Brain pericyte (primary cell): ENCODE results near the gene CRLF1.
"Not testable (repeated sequence)": the region's sequence is repeated elsewhere in the genome, so short reads cannot be mapped to it uniquely, and the experiment has no call there.

Experiments used
- DNase-seq: peaks from one replicate; pipeline ENCODE4 v3.0.0-alpha.2; 2012; ENCODE audit warnings: low read depth, low spot score

Gene CRLF1

DNA sequence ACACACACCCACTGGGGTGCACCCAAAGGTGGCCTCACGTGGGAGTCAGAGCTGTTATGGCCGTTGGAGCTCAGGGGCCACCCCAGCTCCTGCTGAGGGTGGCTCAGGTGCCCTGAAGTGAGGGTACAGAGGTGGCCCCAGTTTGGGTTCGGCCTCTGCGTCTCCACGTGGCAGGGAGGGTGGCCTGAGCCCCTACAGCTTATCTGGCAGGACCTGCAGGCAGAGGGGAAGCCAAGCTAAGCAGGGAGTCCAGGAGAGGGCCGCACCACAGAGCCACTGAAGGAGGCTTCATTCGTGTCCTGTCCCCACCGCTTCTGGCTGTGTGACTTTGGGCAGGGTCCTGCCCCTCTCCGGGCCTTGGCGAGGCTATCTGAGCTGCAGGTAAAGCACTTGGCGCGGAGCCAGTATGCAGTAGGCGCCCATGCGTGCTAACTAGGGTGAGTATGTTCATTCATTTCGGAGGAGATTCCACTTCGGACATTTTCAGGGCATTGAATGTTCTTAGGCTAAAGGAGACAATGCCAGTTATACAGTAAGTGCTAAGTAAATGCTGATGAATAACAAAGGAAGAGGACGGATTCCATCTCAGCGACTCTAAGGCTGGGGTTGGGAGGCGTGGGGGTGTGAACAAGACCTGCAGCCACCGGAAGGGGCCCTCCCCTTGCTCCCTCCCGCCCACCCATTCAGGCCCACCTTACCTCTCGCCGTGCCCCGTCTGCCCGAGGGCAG lies 13.1 kb downstream of the CRLF1 start:
- no peak for DNase-seq

DNA sequence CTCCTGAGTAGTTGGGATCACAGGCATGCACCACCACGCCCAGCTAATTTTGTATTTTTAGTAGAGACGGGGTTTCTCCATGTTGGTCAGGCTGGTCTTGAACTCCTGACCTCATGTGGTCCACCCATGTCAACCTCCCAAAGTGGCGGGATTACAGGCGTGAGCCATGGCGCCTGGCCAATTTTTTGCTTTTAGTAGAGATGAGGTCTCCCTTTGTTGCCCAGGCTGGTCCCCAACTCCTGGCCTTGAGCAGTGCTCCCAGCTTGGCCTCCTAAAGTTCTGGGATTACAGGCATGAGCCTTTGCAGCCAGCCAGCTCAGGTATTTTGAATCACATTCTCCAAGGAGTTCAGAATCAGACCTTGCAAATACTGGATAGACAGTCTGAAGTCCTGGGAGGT lies 13.9 kb downstream of the CRLF1 start:
- DNase-seq, result not testable (repeated sequence)

DNA sequence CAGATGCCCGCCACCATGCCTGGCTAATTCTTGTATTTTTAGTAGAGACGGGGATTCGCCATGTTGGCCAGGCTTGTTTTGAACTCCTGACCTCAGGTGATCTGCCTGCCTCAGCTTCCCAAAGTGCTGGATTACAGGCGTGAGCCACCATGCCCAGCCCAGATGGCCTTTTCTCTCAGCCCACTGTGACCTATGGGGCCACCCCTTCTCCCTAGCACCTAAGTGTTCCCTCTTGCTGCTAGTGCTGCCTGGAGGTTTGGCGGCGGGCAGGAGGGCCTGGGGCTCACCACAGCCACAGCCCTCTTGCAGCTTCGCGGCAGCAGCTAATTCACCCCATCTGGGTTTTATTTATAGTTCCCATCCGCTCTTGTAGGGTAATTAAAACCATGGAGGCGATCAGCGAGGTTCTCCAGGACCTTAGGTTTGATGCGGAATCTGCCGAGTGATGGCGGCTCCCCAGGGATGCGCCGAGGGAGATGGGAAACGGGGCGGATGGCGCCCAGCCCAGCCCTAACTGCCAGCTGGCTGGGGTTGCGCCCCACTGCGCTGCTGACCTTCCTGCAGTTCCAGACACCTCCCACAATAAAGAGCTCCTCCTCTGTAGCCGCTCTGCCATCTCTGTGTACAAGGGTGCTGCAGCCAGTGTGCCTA lies 14.7 kb downstream of the CRLF1 start:
- peak; percentile 54 for DNase-seq

DNA sequence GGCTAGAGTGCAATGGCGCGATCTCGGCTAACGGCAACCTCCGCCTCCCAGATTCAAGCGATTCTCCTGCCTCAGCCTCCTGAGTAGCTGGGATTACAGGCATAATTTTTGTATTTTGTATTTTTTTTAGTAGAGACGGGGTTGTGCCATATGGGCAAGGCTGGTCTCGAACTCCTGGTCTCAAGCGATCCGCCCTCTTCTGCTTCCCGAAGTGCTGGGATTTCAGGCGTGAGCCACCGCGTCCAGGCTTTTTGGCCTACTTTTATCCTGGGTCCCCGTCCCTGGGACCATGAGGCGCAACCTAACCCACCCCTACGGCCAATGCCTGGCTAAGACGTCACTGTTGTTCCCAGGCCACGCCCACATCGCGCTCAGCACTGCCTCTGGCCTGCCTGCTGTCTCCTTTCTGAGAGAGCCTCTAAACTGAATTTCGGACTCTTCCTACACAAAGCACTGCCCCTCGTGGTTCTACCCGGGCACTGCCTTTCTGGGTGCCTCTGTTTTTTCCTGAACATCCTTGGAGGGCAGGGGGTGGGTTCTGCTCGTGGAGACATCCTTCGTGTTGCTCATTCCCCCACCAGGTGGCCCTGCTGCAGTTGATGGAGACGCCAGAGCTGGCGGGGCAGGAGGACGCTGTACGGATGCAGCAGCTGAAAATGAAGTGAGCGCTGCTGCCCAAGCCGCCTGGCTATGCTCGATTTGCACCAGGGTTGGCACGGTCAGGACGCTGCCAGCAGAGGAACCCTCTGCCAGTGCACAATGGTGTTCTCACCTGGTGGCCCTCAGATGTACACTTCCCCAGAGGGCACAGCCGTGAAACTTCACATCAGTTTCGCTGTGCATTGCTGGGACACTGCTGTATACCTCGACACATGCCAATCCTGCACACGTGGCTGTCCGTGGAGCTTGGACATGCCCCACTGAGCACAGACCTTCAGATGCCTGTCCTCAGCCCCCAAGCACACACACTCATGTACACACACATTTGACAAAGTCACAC lies 16.0 kb downstream of the CRLF1 start:
- DNase-seq, result no peak

DNA sequence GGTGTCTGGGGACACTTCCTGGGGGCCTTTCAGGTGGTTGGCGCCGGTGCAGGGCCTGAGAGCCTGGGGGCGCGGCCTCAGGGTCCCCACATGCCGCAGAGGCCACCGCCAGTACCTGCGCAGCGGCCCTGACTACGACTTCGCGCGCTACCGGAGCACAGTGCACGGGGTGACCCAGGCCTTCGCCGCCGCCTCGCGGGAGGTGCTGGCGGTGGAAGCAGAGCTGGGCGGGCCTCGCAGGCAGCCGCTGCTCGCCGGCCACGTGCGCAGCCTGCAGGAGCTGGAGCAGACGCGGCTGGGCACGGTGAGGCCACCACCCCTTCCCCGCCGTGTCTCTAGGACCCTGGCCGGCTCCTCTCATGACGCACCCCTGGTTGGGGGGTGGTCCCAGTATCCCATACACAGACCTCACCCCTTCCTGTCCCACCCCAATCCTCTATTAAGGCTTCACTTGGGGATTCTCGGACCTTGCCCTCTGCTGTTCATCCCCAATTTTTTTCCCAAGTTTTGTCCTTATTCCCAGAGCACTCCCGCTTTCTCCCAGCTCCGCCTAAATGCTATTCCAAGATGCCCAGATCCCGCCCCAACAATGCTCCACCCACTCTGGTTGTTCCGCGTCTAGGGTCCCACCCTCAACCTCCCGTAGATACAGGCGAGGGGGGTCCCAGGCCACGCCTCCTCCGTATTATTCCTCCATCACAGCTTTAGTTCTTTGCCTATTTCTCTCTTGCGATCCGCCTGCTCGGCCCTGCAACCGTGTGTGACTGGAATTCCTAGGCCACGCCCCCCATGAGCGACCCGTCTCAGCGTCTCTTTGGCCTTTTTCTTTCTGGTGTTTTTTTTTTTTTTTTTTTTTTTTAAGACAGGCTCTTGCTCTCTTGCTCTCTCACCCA lies 17.0 kb downstream of the CRLF1 start:
- no peak for DNase-seq

DNA sequence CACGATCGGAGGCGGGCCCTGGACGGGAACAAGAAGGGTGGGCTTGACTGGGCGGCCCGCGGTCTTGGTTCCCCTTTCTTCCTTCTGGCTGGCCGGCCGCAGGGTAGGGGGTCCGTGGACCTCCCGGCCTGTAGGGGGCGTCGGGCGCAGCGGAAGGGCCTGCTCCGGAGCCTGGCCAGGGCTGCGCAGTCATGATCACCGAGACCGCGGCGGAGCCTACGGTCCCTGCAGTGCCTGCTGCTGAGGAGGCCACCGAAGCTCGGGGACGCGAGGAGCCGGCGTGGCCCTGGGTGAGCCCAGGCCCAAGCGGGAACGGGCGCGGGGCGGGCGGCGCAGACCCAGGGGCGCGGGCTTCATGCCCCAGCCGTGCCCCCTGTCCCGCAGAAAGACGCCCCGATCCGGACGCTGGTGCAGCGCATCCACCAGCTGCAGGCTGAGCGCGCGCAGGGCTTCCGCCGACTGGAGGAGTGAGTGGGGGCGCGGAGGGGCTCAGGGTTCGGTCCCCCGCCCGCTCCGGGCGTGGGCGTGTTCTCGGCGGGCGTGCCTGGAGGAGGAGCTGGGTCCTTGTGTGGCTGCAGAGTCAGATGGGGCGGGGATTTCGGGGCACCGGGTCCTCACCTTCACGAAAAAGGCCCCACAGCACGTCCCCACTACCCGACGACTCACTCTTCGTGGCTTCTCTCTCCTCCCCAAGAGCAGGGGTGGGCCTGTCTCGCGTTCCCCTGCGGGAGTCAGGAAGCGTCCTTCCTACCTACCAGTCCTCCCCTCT lies 17.8 kb downstream of the CRLF1 start, which contains the start of gene REX1BD:
Gene REX1BD (plus strand): TSS at position 188 of the 769 bp plus-strand sequence. CDS start 4 bp downstream, at position 192.
- no peak for DNase-seq

DNA sequence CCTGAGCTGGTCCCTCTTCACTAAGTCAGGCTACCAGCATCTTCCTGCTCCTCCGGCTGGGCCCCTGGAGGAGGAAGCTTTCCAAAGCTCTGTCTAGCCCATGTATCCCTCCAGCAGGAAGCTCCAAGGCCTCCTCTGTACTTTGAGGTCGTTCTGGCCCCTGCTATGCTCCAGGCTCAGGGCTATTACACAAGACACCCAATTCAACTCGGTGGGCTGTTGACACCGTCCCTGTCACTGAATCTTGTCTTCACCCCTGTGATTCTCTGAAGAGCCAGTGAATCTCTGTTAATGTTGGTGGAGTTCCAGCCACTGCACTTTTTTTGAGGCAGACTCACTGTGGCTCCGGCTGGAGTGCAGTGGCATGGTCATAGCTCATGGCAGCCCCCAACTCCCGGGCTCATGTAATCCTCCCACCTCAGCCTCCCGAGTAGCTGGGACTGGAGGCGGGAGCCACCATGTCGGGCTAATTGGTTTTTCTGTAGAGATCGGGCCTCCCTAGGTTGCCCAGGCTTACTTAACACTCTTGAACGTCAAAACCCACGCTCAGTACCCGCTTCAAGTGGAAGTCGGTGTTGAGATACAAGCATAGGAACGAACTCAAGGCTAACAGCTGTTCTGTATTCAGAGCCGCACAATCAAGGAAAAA lies 18.5 kb downstream of the CRLF1 start:
- no peak for DNase-seq

DNA sequence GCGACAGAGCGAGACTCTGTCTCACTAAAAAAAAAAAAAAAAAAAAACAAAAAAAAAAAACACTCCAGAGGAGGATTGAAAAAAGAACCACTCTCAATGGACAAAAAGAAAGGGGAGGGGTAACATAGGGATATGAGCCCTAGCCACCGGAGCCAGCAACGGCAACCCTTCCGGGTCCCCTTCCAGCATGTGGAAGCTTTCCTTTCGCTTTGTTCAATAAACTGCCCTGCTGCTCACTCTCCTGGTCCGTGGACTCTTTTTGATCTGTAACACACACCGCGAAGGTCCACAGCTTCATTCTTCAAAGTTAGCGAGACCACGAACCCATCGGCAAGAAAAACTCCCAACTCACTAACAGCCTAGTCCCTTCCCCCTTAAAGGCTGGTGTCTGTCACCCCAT lies 19.0 kb downstream of the CRLF1 start:
- DNase-seq, result no peak

DNA sequence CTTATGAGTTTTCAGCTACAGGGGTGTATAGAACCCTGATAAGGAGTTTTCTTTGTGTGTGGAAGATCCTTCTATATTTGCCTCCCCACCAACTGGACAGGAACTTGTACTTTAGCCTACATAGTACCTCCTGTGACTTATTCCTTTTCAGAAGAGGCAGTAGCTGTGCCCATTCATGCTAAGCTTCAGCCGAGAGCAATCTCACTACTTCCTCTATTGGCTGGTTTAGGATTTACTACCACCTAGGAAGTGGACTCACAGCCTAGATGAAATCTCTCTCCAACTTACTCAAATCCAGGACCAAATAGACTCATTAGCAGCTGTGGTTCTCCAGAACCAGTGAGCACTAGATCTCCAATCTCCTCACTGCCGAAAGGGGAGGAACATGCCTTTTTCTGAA lies 20.3 kb downstream of the CRLF1 start:
- no peak for DNase-seq

DNA sequence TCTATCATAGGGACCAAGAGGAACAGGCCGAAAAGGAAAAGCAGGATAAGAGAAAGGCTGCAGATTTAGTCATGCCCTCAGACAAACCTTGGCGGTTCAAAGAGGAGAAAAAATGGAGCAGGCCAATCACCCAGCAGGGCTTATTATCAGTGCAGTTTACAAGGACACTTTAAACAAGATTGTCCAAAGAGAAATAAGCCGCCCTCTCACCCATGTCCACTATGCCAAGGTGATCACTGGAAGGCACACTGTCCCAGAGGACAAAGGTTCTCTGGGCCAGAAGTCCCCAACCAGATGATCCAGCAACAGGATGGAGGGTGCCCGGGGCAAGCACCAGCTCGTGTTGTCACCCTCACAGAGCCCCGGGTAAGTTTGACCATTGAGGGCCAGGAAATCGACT lies 26.3 kb downstream of the CRLF1 start:
- DNase-seq, result no peak

DNA sequence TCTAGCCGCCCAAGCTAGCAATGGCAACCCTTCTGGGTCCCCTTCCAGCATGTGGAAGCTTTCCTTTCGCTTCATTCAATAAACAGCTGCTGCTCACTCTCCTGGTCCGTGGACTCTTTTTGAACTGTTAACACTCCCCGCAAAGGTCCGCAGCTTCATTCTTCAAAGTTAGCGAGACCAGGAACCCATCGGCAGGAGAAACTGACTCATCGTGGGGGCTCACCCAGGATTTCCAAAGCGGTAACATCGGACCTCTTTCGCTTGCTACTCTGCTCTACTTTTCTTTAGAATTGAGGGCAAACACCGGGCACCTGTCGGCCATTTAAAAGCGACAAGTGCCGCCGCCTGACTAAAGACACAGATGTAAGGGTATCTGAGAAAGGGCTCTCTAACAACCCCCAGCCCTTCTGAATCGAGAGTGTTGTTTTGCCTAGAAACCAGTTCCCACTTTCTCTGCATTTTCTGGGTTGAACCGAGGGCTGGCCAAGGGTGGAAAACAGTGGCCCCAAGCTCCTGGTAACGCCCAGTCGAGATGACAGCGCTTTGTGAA lies 29.2 kb downstream of the CRLF1 start:
- DNase-seq, result no peak

DNA sequence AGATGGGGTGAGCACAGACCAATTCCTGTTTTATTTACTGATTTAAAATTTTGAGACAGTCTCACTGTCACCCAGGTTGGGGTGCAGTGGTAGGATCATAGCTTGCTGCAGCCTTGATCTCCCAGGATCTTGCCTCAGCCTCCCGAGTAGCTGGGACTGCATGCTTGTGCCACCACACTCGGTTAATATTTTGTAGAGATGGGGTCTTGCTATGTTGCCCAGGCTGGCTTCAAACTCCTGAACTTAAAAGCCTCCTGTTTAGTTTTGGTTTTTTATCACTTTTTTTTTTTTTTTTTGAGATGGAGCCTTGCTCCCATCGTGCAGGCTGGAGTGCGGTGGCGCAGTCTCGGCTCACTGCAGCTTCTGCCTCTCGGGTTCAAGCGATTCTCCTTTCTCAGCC lies 30.2 kb downstream of the CRLF1 start:
- no peak for DNase-seq

DNA sequence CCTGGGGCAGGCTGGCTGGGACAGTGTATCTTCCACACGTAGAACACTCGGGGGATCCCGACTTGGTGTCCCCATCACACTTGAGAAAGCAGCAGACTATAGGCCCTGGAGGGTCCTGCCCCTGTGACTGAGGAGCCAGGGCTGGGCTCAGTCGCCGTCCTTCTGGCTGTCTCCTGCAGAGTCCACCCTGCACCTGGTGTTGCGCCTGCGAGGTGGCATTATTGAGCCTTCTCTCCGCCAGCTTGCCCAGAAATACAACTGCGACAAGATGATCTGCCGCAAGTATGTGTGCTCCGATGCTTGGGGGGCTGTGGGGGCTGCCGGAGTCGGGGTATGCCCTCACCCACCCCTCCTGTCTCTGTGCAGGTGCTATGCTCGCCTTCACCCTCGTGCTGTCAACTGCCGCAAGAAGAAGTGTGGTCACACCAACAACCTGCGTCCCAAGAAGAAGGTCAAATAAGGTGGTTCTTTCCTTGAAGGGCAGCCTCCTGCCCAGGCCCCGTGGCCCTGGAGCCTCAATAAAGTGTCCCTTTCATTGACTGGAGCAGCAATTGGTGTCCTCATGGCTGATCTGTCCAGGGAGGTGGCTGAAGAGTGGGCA lies 31.8 kb downstream of the CRLF1 start:
- no peak for DNase-seq

DNA sequence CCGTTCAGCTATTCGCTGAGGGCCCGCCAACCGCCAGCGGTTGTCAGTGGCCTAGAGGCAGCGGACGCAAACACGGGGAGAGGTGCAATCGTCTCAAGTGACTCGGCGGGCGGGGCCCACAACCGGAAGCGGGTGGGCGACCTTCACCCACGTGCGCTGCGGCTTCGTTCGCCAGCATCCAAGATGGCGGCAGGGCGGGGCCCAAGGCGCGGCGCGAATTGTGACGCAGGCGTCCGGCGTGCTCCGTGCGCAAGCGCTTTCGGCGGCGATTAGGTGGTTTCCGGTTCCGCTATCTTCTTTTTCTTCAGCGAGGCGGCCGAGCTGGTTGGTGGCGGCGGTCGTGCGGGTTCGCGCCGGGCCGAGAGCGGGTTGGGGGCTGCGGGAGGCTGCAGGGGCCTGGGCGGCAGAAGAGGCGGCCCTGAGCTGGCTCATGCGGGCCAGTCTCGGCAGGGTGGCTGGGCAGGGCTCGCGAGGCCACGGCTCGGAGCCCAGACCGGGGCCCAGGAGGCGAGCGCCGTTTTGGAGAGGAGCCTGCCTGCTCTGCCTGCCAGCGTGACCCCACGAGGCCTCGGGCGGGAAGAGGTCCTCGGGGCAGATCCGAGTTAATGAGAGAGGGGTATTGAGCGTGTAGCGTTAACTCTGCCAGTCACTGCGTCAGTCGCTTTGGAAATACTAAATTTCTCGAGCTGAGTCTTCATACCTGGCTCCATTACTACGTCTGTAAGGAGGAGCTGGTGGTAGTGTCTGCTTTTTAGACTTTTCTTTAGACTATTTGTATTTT lies 34.8 kb downstream of the CRLF1 start, which contains the start of gene UBA52:
Gene UBA52 (plus strand): TSS at position 294 of the 781 bp plus-strand sequence. CDS start 1,444 bp downstream, outside the sequence.
- peak; percentile 93 for DNase-seq

DNA sequence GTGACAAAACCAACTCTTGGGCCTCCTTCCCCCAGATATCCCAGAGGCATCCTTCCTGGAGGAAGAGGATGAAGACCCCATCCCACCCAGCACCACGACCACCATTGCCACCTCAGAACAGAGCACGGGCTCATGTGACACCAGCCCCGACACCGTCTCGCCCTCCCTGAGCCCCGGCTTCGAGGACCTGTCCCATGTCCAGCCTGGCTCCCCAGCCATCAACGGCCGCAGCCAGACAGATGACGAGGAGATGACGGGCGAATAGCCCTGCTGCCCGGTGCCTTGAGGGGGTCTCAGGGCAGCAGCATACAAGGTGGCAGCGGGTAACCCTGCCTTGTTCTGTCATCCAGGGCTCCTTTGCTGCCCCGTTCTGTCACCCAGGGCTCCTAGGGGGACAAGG lies 38.2 kb downstream of the CRLF1 start:
- DNase-seq, result no peak

DNA sequence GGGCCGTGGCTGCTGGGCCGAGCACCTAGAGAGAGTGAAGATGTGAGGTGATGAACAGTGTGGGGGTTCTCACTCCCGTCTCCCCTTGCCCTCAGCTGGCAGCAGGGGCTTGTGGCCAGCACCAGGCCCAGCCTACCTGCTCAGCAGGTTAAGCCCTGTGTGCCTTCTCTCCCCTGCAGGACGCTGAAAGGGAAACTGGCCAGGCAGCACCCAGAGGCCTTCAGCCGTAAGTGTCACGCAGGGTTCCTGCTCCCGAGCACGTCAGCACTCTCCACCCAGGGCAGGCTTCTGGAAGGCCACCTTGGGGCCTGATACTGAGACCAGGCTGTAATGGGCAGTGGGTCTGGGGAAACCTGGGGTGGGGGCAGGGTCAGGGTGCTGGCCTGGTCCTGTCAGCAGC lies 39.6 kb downstream of the CRLF1 start:
- no peak for DNase-seq

DNA sequence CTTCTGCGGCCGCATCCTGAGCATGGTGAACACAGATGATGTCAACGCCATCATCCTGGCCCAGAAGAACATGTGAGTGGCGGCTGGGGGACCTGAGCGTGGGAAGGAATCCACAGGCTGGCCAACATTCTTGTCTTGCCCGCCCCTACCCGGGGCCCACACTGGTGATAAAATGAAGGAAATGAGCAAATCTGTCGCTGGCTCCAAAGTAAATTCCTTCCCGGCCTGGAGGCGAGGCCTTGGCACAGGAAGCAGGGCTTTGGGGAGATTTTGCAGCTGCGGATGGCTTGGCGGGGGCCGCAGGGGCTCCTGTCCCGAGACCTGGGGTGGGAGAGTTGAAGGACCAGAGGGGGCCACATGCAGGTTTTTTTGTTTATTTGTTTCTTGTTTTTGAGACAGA lies 44.5 kb downstream of the CRLF1 start:
- DNase-seq, result no peak

DNA sequence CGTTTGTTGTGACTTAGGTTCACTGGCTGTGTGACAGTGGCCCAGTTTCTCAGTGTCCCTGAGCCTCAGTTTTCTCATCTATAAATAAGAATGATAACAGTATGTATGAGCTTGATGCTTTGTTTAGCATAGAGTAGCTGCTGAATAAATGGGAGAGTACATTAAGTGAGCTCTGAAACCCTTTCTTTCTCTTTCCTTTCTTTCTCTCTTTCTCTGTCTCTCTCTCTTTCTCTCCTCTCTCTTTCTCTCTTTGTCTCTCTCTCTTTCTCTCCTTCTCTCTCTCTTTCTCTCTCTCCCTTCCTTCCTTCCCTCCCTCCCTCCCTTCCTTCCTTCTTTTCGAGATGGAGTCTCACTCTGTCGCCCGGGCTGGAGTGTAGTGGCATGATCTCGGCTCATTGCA lies 46.9 kb downstream of the CRLF1 start:
- DNase-seq, result no peak
